Left renal cortex interstitium (tissue), 4 donors: ENCODE data around the gene CBX3. TPM values are rescaled to one million over a fixed set of nuclear protein-coding genes. Genes with fewer than 3 reads are reported as not detected.
"Not testable (repeated sequence)": the region's sequence is repeated elsewhere in the genome, so short reads cannot be mapped to it uniquely, and the experiment has no call there.

Experiments used
- DNase-seq, 4 donors: peaks; one replicate each; pipeline ENCODE4 v3.0.0-alpha.2; 2013; ENCODE audit warnings: low read depth in 4 of 4, low spot score in 2 of 4, missing footprints in 1 of 4
- polyA plus RNA-seq, 4 donors: library from polyadenylated mRNA; unstranded; fragments of 120-200 nt; gene quantifications; one replicate each; pipeline ENCODE4 v1.2.1, GENCODE V29; 2013; ENCODE audit not compliant: insufficient read length in 4 of 4

Gene CBX3
- polyA plus RNA-seq, 4 donors, result 300 to 352 (median 326) TPM

DNA sequence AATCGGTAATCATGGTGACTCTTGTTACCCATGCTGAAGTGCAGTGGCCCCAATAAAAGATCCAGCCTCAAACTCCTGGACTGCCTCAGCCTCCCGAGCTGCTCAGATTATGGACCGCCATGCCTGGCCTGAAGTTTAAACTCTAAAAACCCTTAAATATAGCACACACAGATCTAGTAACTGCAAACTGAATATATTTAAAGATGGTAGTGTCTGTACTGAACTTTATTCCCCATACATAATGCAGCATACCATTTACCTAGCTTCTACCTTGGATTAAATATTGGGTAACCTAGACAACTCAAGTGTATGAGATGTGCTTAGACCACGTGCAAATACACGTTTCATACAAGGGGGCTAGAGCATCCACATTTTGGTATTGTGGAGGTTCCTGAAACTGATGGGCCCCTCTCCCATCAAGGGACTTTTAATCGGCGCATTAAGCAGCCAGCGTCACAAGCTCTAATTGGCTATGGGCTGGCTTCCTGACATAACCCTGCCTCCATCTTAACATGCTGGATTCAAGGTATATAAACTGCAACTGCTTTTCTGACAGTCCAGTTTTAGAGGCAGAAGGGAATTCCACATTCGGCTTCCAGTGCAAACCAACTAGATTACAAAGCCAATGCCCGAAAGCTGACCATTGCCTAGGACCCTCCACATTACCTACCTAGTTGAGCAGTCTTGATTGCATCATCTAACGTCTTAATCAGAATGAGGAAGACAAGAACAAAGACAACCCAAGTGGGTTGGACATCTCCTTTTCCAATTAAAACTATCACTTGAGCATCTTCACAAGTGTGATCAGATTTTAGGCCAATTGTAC, 14.0 kb upstream of the CBX3 start:
- DNase-seq, result no peak

GRCh38 chr7:26188206-26188956, 13.2 kb upstream of the CBX3 start:
- no peak for DNase-seq

DNA sequence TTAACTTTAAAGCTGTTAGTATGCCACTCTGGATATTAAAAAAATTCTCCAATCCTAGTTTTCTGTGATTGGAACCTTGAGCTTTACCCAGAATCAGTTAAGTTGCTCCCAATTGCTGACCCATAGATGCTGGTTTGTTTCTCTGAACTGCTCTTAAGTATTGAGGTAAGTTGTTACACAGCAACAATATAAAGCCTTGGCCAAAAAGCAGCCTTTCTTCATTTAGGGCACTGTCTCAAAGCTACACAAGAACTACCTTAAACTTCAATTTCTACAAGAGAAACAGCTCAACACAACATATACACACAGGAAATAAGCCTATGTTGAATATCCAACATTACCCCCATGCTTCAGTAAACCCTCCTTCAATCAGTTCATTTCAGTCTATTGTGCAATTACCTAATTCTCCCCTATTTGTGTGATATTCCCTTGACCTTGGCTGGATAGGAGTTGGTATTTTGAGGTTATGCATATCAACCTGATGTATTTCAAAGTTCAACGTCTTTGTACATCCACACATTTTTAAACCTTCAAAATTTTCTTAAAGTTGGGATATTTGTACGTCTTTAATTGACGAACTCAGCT, 12.5 kb upstream of the CBX3 start:
- no peak for DNase-seq

DNA sequence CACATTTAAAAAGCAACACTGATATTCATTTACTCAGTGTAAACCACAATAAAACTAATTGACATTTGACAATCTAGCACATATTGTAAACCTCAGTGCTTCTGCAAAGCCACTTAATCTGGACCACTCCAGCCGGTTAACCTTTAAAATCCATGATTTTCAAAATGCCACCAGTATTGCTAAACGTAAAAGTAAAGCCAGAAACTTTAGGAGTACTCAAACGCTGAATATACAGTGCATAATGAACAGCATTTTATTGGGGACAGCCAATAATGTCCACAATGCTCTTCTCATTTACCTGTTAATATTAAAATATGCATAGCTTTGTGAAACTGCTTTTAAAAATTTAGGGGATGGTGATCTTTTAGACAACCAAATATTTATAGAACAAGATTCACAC, 11.8 kb upstream of the CBX3 start:
- no peak for DNase-seq

- no peak for DNase-seq
These were observed 11.1 kb upstream of the CBX3 start for GRCh38 chr7:26190417-26190869.

DNA sequence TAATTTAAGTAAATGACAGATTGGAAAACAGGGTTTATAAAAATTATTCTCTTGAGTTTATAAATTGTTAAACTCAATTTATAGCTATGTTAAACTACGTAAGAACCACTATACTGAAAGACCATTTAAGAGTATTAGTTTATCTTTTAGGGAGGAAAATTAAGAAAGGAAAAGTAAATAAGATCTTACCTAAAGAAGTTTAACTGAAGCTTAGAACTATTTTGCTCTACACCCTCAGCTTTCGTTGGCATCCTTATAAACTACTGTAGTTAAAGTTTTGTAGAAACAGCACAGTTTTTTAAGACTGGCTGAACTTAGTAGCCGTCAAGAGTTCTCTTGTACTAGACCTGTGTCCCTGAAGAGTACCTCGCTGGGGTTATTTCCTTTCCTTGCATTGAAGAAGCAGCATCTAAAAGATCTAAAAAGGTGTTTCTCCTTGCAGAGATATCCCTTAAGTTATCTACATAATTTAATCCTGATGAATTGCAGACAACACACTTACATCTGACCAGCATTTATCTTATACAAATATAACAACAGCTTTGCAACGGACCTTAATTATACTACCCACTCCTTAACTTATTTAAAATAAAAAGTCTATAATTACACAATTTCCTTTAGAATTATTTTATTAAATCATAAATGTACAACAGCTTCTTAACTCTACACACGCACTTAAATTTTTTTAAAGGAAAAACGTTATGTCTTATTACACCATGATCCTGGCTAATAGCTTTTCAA, 10.1 kb upstream of the CBX3 start:
- DNase-seq, result no peak

- DNase-seq, result no peak
These were observed 9.5 kb upstream of the CBX3 start for GRCh38 chr7:26191974-26192479.

DNA sequence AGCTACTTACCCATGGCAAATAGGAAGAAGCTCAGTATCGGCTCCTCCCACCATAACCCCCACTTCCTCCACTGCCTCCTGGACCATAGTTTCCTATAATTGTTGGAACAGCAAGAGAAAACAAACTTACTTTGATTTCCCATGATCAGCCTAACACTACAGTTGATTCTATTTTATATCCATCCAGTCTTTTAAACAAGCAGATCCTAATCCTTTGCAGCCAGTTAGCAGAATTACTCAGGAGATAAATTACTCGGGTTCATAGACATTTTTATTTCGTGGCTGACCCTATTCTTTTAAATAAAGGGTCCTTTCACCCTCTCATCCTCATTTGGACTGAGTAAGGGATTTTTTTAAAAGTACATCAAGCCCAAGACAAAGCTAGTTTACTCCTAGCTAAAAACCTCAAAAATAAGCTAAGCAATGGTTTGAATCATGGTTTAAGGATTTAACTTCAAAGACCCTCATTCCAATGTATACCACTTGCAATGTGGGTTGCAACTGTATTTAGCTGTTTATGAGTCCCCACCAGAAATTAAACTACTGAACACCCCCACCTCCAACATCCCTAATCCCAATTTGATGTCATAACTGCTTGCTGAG, 9.0 kb upstream of the CBX3 start:
- DNase-seq, result no peak

DNA sequence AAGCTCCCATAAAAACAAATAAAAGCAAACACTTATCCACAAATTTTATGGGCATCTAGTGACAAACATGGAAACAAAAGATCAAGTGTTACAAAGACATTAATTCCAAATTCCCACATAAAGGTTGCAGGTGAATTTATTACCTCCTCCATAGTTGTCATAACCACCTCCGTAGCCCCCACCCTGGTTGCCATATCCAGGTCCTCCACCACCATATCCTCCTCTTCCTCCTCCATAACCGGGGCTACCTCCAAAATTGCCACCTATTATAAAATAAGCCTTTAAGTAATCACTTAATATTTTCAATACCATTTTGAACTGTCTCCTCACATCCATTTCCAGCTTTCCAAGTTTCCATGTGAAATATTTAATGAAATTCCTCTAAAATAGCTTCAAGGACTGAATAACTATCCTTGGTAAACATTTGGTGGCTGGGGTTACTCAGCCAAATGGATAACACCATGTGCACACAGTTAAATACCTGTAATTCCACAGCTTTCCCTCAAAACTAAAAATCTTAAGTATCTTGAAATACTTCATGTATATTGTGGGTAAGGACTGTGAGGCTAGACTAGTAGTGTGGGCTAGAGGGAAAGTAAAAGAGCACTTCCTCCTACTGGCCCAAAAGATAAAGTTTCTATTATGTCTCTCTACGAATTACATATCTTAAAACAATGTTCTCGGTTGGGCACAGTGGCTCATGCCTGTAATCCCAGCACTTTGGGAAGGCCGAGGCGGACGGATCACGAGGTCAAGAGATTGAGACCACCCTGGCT, 7.9 kb upstream of the CBX3 start:
- no peak for DNase-seq

DNA sequence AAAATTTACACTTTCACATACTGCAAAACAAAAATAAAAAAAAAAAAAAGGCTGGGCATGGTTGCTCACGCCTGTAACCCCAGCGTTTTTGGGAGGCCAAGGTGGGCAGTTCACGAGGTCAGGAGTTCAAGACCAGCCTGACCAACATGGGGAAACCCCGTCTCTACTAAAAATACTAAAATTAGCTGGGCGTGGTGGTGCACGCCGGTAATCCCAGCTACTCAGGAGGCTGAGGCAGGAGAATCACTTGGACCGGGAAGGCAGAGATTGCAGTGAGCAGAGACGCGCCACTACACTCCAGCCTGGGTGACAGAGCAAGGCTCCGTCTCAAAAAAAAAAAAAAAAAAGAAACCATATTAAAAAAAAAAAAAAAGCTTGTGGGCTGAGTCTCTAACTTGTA, 6.8 kb upstream of the CBX3 start:
- DNase-seq, result not testable (repeated sequence)

GRCh38 chr7:26195182-26195581, 6.4 kb upstream of the CBX3 start:
- no peak for DNase-seq

- DNase-seq, result no peak
These were observed 5.5 kb upstream of the CBX3 start for GRCh38 chr7:26195867-26196657.

GRCh38 chr7:26197153-26198115, 4.1 kb upstream of the CBX3 start:
- no peak for DNase-seq

- DNase-seq, result peak in 2 of 4 donors; percentile 52 to 68
These were observed 3.3 kb upstream of the CBX3 start for GRCh38 chr7:26198133-26198780.

GRCh38 chr7:26198781-26199169, 2.8 kb upstream of the CBX3 start:
- DNase-seq, result no peak

DNA sequence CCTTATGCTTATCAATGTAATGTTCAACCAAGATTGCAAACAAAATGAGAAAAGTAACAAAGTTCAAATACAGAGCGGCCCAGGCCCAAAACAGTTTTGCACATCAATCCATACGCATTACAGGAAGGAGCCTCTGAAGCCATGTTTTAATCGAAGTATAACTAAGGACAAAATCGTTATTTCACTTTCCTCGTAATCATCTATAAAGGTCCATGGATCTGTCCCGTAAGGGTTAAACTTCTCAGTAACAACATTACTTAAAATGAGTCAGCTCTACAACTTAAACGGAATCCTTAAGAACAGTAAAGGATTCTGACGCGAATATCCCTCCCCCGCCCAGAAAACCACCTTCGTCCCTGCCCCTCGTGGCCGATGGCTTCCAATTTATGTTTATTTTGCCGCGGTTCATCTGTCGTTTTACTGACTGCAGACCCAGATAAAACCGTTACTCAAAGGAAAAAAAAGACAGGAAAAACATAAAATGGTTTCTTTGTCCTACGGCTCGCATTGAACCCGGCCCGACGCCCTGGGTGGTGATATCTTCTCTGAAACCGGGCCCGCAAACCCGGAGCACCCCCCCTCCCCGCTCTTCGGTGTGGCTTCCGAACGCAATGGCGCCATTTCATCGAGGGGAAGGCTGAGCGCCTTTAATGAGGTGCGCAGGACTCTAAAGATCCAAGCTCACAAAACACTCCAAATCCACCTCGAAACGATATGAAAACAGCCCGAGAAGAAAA, 2.1 kb upstream of the CBX3 start:
- DNase-seq, result peak in 3 of 4 donors; percentile 34 to 71 (median 67)
